Activated CD4-positive, alpha-beta T cell treated with anti-CD3 and anti-CD28 coated beads, Interleukin-2, amount 50 U/mL, for 48 hours (primary cell): Measurements from ENCODE around the gene PSD2.
A peak's percentile ranks its signal among the peaks of the same experiment; 100 is the strongest.
"Not testable (repeated sequence)": the region's sequence is repeated elsewhere in the genome, so short reads cannot be mapped to it uniquely, and the experiment has no call there.

Source experiments
- DNase-seq, 2 experiments: peaks; one replicate each; pipeline ENCODE4 v3.0.0-alpha.2; 2020

Gene PSD2

GRCh38 chr5:139792655-139793054, 3.0 kb upstream of the PSD2 start:
- not testable (repeated sequence) for DNase-seq

- DNase-seq = no peak
These were observed 1.4 kb upstream of the PSD2 start for GRCh38 chr5:139794067-139794846.

GRCh38 chr5:139796061-139796806, 626 bp downstream of the PSD2 start:
- no peak for DNase-seq

- DNase-seq = no peak
These were observed 1.7 kb downstream of the PSD2 start for GRCh38 chr5:139797335-139797734.

- no peak for DNase-seq
These were observed 2.4 kb downstream of the PSD2 start for GRCh38 chr5:139797856-139798510.

GRCh38 chr5:139798883-139799282, 3.3 kb downstream of the PSD2 start:
- DNase-seq = no peak

- no peak for DNase-seq
These were observed 3.8 kb downstream of the PSD2 start for GRCh38 chr5:139799359-139799758.

- no peak for DNase-seq
These were observed 8.4 kb downstream of the PSD2 start for GRCh38 chr5:139803978-139804377.

- DNase-seq = no peak
These were observed 9.3 kb downstream of the PSD2 start for GRCh38 chr5:139804800-139805397.

- DNase-seq = no peak
These were observed 9.9 kb downstream of the PSD2 start for GRCh38 chr5:139805545-139805944.

- DNase-seq = no peak
These were observed 10.5 kb downstream of the PSD2 start for GRCh38 chr5:139806111-139806510.

GRCh38 chr5:139806726-139807646, 11.4 kb downstream of the PSD2 start:
- no peak for DNase-seq

- no peak for DNase-seq
These were observed 12.0 kb downstream of the PSD2 start for GRCh38 chr5:139807647-139808030.

GRCh38 chr5:139808481-139809330, 13.1 kb downstream of the PSD2 start:
- DNase-seq = peak; percentile 41 to 50

- DNase-seq = no peak
These were observed 13.8 kb downstream of the PSD2 start for GRCh38 chr5:139809331-139809810.

- DNase-seq = no peak
These were observed 15.0 kb downstream of the PSD2 start for GRCh38 chr5:139810341-139811273.

GRCh38 chr5:139811274-139811607, 15.6 kb downstream of the PSD2 start:
- DNase-seq = no peak

- no peak for DNase-seq
These were observed 16.7 kb downstream of the PSD2 start for GRCh38 chr5:139812323-139812722.

GRCh38 chr5:139812836-139813805, 17.5 kb downstream of the PSD2 start:
- no peak for DNase-seq
